SK-N-SH (cell line): ENCODE measurements around the gene SLC46A2. TPM values are rescaled to one million over a fixed set of nuclear protein-coding genes. Genes with fewer than 3 reads are reported as not detected.

Experiments
- CTCF ChIA-PET: fragments of 300-600, 350-600 bp; formaldehyde crosslinking; extraction: SDS; loops from one replicate; lab custom pipeline; 2021; lab: Yijun Ruan, JAX
- POLR2A ChIA-PET: fragments of 350-600 bp; sonication (Branson Sonifier 250); formaldehyde crosslinking; extraction: SDS; loops from one replicate; lab custom pipeline; 2020; ENCODE audit warnings: antibody characterized with exemption, inconsistent platforms; lab: Yijun Ruan, JAX
- DNase-seq: peaks from one replicate; pipeline ENCODE4 v3.0.0; 2012
- H2AFZ ChIP-seq: fragments of 200-600 bp; sonication (generic); 2 replicates; pipeline ENCODE4 v1.8.1; 2016; ENCODE audit warnings: antibody characterized with exemption, mild to moderate bottlenecking, low read depth
- H3F3A ChIP-seq: fragments of 200-600 bp; sonication (generic); replicated peaks from 2 replicates; pipeline ENCODE3; 2016; ENCODE audit warnings: antibody characterized with exemption, mild to moderate bottlenecking; ENCODE audit not compliant: insufficient read depth
- H3K27ac ChIP-seq, 2 experiments: fragments of 200-500 bp in 1 of 2; fragments of 200-600 bp in 1 of 2; sonication (Bioruptor generic) in 1 of 2; sonication (generic), shearing (Covaris generic) in 1 of 2; 2 replicates each; pipeline versions ENCODE4 v1.5.1 to v1.6.1; 2014 to 2016; ENCODE audit warnings: low read depth in 2 of 2, inconsistent platforms in 1 of 2, low read length in 1 of 2, mild to moderate bottlenecking in 1 of 2, mixed read lengths in 1 of 2
- H3K27me3 ChIP-seq: fragments of 200-600 bp; sonication (generic), shearing (Covaris generic); 2 replicates; pipeline ENCODE4 v1.6.1; 2016; ENCODE audit warnings: mixed run types; ENCODE audit not compliant: insufficient read depth
- H3K36me3 ChIP-seq, 2 experiments: fragments of 200-500 bp in 1 of 2; fragments of 200-600 bp in 1 of 2; sonication (Bioruptor generic) in 1 of 2; sonication (generic) in 1 of 2; replicated peaks in 1 of 2; 2 replicates each; pipeline versions ENCODE3 to v1.5.1; 2014 to 2016; ENCODE audit warnings: low read length in 1 of 2, mild to moderate bottlenecking in 1 of 2; ENCODE audit not compliant: insufficient read depth in 2 of 2, control insufficient read depth in 1 of 2
- H3K4me1 ChIP-seq, 2 experiments: fragments of 200-500 bp in 1 of 2; fragments of 200-600 bp in 1 of 2; sonication (Bioruptor generic) in 1 of 2; sonication (generic), shearing (Covaris generic) in 1 of 2; 2 replicates each; pipeline versions ENCODE4 v1.5.1 to v1.6.1; 2014 to 2016; ENCODE audit warnings: low read depth in 1 of 2, low read length in 1 of 2, mixed run types in 1 of 2; ENCODE audit not compliant: insufficient read depth in 2 of 2, control insufficient read depth in 1 of 2
- H3K4me2 ChIP-seq: fragments of 200-600 bp; sonication (generic), shearing (Covaris generic); 2 replicates; pipeline ENCODE4 v1.6.1; 2017; ENCODE audit warnings: mixed run types
- H3K4me3 ChIP-seq, 2 experiments: fragments of 200-500 bp in 1 of 2; fragments of 200-600 bp in 1 of 2; sonication (Bioruptor generic) in 1 of 2; sonication (generic), shearing (Covaris generic) in 1 of 2; 2 replicates each; pipeline versions ENCODE4 v1.5.1 to v1.8.1; 2014 to 2016; ENCODE audit warnings: low read depth in 2 of 2, inconsistent platforms in 1 of 2, low read length in 1 of 2, mild to moderate bottlenecking in 1 of 2, mixed read lengths in 1 of 2, moderate library complexity in 1 of 2
- H3K79me2 ChIP-seq: fragments of 200-600 bp; sonication (generic); 2 replicates; pipeline ENCODE4 v1.8.1; 2017; ENCODE audit warnings: mild to moderate bottlenecking; ENCODE audit not compliant: insufficient read depth
- H3K9ac ChIP-seq: fragments of 200-600 bp; sonication (generic); 2 replicates; pipeline ENCODE4 v1.6.1; 2017; ENCODE audit warnings: mixed run types
- H3K9me2 ChIP-seq: fragments of 200-600 bp; sonication (generic); 2 replicates; pipeline ENCODE4 v1.6.1; 2017; ENCODE audit warnings: mixed run types
- H3K9me3 ChIP-seq: fragments of 200-600 bp; sonication (generic); 2 replicates; pipeline ENCODE4 v1.6.1; 2017; ENCODE audit warnings: mixed run types, mild to moderate bottlenecking, moderate library complexity
- H4K20me1 ChIP-seq: fragments of 200-600 bp; sonication (generic); 2 replicates; pipeline ENCODE4 v1.6.1; 2017; ENCODE audit warnings: mild to moderate bottlenecking, mixed run types; ENCODE audit not compliant: insufficient read depth
- ELF1 ChIP-seq: IDR thresholded peaks from 2 replicates; pipeline ENCODE4 v1.4.0; 2012
- EP300 ChIP-seq, 2 experiments: IDR thresholded peaks; 2 replicates each; pipeline versions ENCODE4 v1.4.0 to v1.6.1; 2012; ENCODE audit warnings: borderline replicate concordance in 1 of 2, low read depth in 1 of 2, low read length in 1 of 2
- EZH2phosphoT487 ChIP-seq: fragments of 200-600 bp; sonication (generic); IDR thresholded peaks from 2 replicates; pipeline ENCODE4 v1.6.1; 2017; ENCODE audit warnings: low read depth, mixed run types, mild to moderate bottlenecking, antibody characterized with exemption, moderate library complexity, borderline replicate concordance
- FOXJ3 ChIP-seq: sonication (generic); formaldehyde crosslinking; IDR thresholded peaks from 2 replicates; pipeline ENCODE4 v1.5.1; 2020; ENCODE audit warnings: mild to moderate bottlenecking, missing genetic modification reagents
- GABPA ChIP-seq: IDR thresholded peaks from 2 replicates; pipeline ENCODE4 v1.4.0; 2012; ENCODE audit warnings: low read depth, mild to moderate bottlenecking
- MEF2A ChIP-seq: IDR thresholded peaks from 2 replicates; pipeline ENCODE4 v1.4.0; 2012; ENCODE audit warnings: low read depth, borderline replicate concordance
- MXI1 ChIP-seq: IDR thresholded peaks from 2 replicates; pipeline ENCODE4 v1.6.1; 2012; ENCODE audit warnings: mild to moderate bottlenecking, low read depth, low read length, improper control_type of control experiment
- NRF1 ChIP-seq: IDR thresholded peaks from 2 replicates; pipeline ENCODE4 v1.6.1; 2012; ENCODE audit warnings: low read depth, mild to moderate bottlenecking, low read length
- RCOR1 ChIP-seq: fragments of 150-350 bp; IDR thresholded peaks from 2 replicates; pipeline ENCODE4 v1.6.1; 2017; ENCODE audit warnings: antibody characterized with exemption, low read length
- RFX5 ChIP-seq: IDR thresholded peaks from 2 replicates; pipeline ENCODE4 v1.6.1; 2012; ENCODE audit warnings: mild to moderate bottlenecking, improper control_type of control experiment, low read length
- RXRA ChIP-seq: IDR thresholded peaks from 2 replicates; pipeline ENCODE4 v1.4.0; 2012; ENCODE audit warnings: low read depth, mild to moderate bottlenecking, borderline replicate concordance
- SIN3A ChIP-seq: IDR thresholded peaks from 2 replicates; pipeline ENCODE4 v1.6.1; 2012; ENCODE audit warnings: low read depth, mild to moderate bottlenecking, low read length, moderate library complexity, borderline replicate concordance
- SMC3 ChIP-seq: IDR thresholded peaks from 2 replicates; pipeline ENCODE4 v1.6.1; 2012; ENCODE audit warnings: low read depth, low read length, improper control_type of control experiment
- TAF1 ChIP-seq: IDR thresholded peaks from 2 replicates; pipeline ENCODE4 v1.6.1; 2012; ENCODE audit warnings: low read depth, mild to moderate bottlenecking, low read length, moderate library complexity, borderline replicate concordance
- TCF12 ChIP-seq: IDR thresholded peaks from 2 replicates; pipeline ENCODE4 v1.4.0; 2012
- USF1 ChIP-seq: IDR thresholded peaks from 2 replicates; pipeline ENCODE4 v1.4.0; 2012; ENCODE audit warnings: low read depth, borderline replicate concordance
- USF2 ChIP-seq: fragments of 150-350 bp; IDR thresholded peaks from 2 replicates; pipeline ENCODE4 v1.6.1; 2017; ENCODE audit warnings: antibody characterized with exemption, low read length, low read depth, borderline replicate concordance
- whole genome bisulfite sequencing: methylation state at CpG from one replicate; pipeline ENCODE4 v1.1.6; 2017; ENCODE audit warnings: low lambda C conversion rate; 5-methylcytosine and 5-hydroxymethylcytosine counted together
- polyA plus RNA-seq, 3 experiments: library from polyadenylated mRNA; depleted of rRNA; stranded (reverse); fragments of >200 nt; gene quantifications; 2 replicates each; pipeline ENCODE4 v1.2.3, GENCODE V29; 2012

The SLC46A2 gene
- polyA plus RNA-seq, 1 of the 3 experiments (the other 2 are of a cell fraction) = not detected

- no peak overlapping the region for H3K9ac ChIP-seq
- no peak for TF ChIP-seq FOXJ3 (CRISPR knock-in tag)
- TF ChIP-seq EZH2phosphoT487 = no peak
- no peak for TF ChIP-seq TCF12
- TF ChIP-seq, all 33 proteins: peak for 0
- no peak overlapping the region for H2AFZ ChIP-seq
- DNase-seq = no peak
- 93% methylated on average over 1 of the region's 1 CpG for WGBS
- H4K20me1 ChIP-seq = no peaks in the 10 kb centered on the region
- H3F3A ChIP-seq = no peaks in the 10 kb centered on the region
- H3K79me2 ChIP-seq = no peaks in the 10 kb centered on the region
- H3K4me2 ChIP-seq = no peak overlapping the region
- H3K36me3 ChIP-seq = no peaks in the 10 kb centered on the region
- no peak overlapping the region for H3K27ac ChIP-seq
- peaks cover 0 to 2% of the 10 kb centered on the region in 2 experiments; a peak in 1 of 4 replicates for H3K4me1 ChIP-seq
- ChIA-PET POLR2A (no interaction called here), CTCF (no interaction called here)
- H3K9me2 ChIP-seq = no peaks in the 10 kb centered on the region
- H3K9me3 ChIP-seq = no peaks in the 10 kb centered on the region
- H3K4me3 ChIP-seq = no peak overlapping the region
- no peaks in the 10 kb centered on the region for H3K27me3 ChIP-seq
These were observed 5.4 kb downstream of the SLC46A2 start for GRCh38 chr9:112885324-112885723.

DNA sequence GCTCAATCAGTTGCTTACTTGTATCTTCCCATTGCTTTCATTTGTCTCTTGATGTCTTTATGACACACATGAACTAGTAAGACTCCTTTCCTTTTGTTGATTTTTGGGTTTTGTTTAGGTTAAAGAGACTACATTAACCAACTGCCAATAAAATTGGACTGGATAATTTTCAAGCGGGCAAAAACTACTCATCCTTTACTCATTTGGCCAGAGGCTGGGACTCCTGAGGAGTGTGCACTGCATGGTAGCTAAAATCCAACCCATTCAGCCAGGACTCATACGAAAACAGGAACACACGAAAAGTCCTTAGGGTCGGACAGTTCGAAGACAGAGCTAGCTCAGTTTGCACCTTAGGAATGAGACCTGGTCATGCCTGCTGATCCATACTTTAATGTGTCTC lies 6.0 kb downstream of the SLC46A2 start:
- H3K4me1 ChIP-seq = no peaks in the 10 kb centered on the region
- H3K4me3 ChIP-seq = no peak overlapping the region
- H3K9ac ChIP-seq = no peak overlapping the region
- no peak overlapping the region; the same call in 1 of the 2 replicates for H3K4me2 ChIP-seq
- H3F3A ChIP-seq = no peaks in the 10 kb centered on the region
- H4K20me1 ChIP-seq = no peaks in the 10 kb centered on the region
- POLR2A ChIA-PET = no interaction called here
- DNase-seq = no peak
- H3K36me3 ChIP-seq = no peaks in the 10 kb centered on the region
- CTCF ChIA-PET = no interaction called here
- TF ChIP-seq RCOR1 (no peak), NRF1 (no peak), MXI1 (no peak), TCF12 (no peak), SMC3 (no peak), SIN3A (no peak), GABPA (no peak), RFX5 (no peak), USF1 (no peak), USF2 (no peak), TAF1 (no peak), ELF1 (no peak), RXRA (no peak), MEF2A (no peak), EP300 (IDR thresholded peaks at IDR 0.05; ENCODE audit: borderline replicate concordance in 1 of 2, low read depth in 1 of 2, low read length in 1 of 2) (no peak)
- no peaks in the 10 kb centered on the region for H3K27me3 ChIP-seq
- H3K27ac ChIP-seq = no peak overlapping the region
- H3K9me3 ChIP-seq = no peaks in the 10 kb centered on the region
- no peaks in the 10 kb centered on the region for H3K79me2 ChIP-seq
- no peaks in the 10 kb centered on the region for H3K9me2 ChIP-seq
- no peak overlapping the region for H2AFZ ChIP-seq
- 92% methylated on average over 5 of the region's 5 CpGs for WGBS
